Measurements from ENCODE around the gene ZCCHC14. TPM values are rescaled to one million over a fixed set of nuclear protein-coding genes. Genes with fewer than 3 reads are reported as not detected.

The ZCCHC14 gene
- total and polyA plus RNA-seq, 10 of the 15 experiments (the other 5 are each of a cell fraction or from before 2014, with no cell fraction given), result 0.02 to 0.26 (median 0.05) TPM; not detected in 3

- Histone ChIP-seq H3K9me3 (replicated peaks; ENCODE audit: control insufficient read depth, insufficient read depth, low read length) (no peaks in the 10 kb centered on the region; the same call in 2 of the 3 replicates), H3K4me2 (ENCODE audit: control insufficient read depth, insufficient read depth) (no peak overlapping the region), H3K27ac (ENCODE audit: control insufficient read depth, insufficient read depth) (no peak overlapping the region), H2AFZ (ENCODE audit: control insufficient read depth, low read depth, low read length) (no peak overlapping the region), H3K9ac (ENCODE audit: control insufficient read depth, insufficient read depth, low read length) (no peak overlapping the region), H4K20me1 (ENCODE audit: control insufficient read depth, insufficient read depth) (no peaks in the 10 kb centered on the region; the same call in none of the 2 replicates), H3K4me1 (ENCODE audit: control insufficient read depth, insufficient read depth, low read length) (no peaks in the 10 kb centered on the region), H3K27me3 (replicated peaks in 1 of 2; ENCODE audit: control insufficient read depth in 2 of 2, insufficient read depth in 2 of 2, low read length in 1 of 2) (no peaks in the 10 kb centered on the region; a peak in 1 of 4 replicates), H3K79me2 (ENCODE audit: control insufficient read depth, insufficient read depth, low read length) (no peaks in the 10 kb centered on the region), H3K36me3 (ENCODE audit: control insufficient read depth in 2 of 2, insufficient read depth in 2 of 2, low read length in 1 of 2) (no peaks in the 10 kb centered on the region), H3K4me3 (no peak overlapping the region)
- RAD21 ChIA-PET (ENCODE audit: unreplicated experiment), result no interaction called here
- FAIRE-seq (no peak), ATAC-seq (no peak), DNase-seq (ENCODE audit: low read depth, low spot score) (no peak)
- POLR2A ChIA-PET, result no interaction called here
- SMC1A ChIA-PET (ENCODE audit: uncharacterized antibody, unreplicated experiment), result no interaction called here
- WGBS (ENCODE audit: insufficient coverage, insufficient replicate concordance, low lambda C conversion rate, missing lambda C conversion rate), result 58% methylated on average over 18 of the region's 18 CpGs
- CTCF ChIA-PET, result no interaction called here
- in situ Hi-C loops (cut with MboI) (no loop called here), intact Hi-C loops (cut with micrococcal nuclease; ENCODE audit: unreplicated experiment) (no loop called here)
- TF ChIP-seq HDAC2 (IDR thresholded peaks at IDR 0.05) (no peak), CREM (IDR thresholded peaks at IDR 0.05; ENCODE audit: low read depth) (no peak), MAX (IDR thresholded peaks at IDR 0.05; ENCODE audit: low read depth, low read length) (no peak), FOXK2 (IDR thresholded peaks at IDR 0.05) (no peak), BCL11A (IDR thresholded peaks at IDR 0.05; ENCODE audit: low read depth, low read length) (no peak)
- no TSS peak for BruUV-seq (replicated peaks)
These were observed 66.2 kb downstream of the ZCCHC14 start for GRCh38 chr16:87426423-87427215.

- Histone ChIP-seq H3K36me3 (ENCODE audit: control insufficient read depth in 2 of 2, insufficient read depth in 2 of 2, low read length in 1 of 2) (no peaks in the 10 kb centered on the region), H3K9me3 (replicated peaks; ENCODE audit: control insufficient read depth, insufficient read depth, low read length) (no peaks in the 10 kb centered on the region; the same call in 2 of the 3 replicates), H3K27me3 (replicated peaks in 1 of 2; ENCODE audit: control insufficient read depth in 2 of 2, insufficient read depth in 2 of 2, low read length in 1 of 2) (no peaks in the 10 kb centered on the region; a peak in 1 of 4 replicates), H3K4me1 (ENCODE audit: control insufficient read depth, insufficient read depth, low read length) (no peaks in the 10 kb centered on the region), H3K27ac (ENCODE audit: control insufficient read depth, insufficient read depth) (no peak overlapping the region), H3K4me3 (no peak overlapping the region), H3K9ac (ENCODE audit: control insufficient read depth, insufficient read depth, low read length) (no peak overlapping the region), H4K20me1 (ENCODE audit: control insufficient read depth, insufficient read depth) (no peaks in the 10 kb centered on the region; the same call in 1 of the 2 replicates), H3K4me2 (ENCODE audit: control insufficient read depth, insufficient read depth) (no peak overlapping the region), H2AFZ (ENCODE audit: control insufficient read depth, low read depth, low read length) (no peak overlapping the region), H3K79me2 (ENCODE audit: control insufficient read depth, insufficient read depth, low read length) (no peaks in the 10 kb centered on the region)
- ATAC-seq, result no peak
- WGBS (ENCODE audit: insufficient coverage, insufficient replicate concordance, low lambda C conversion rate, missing lambda C conversion rate), result 39% methylated on average over 12 of the region's 12 CpGs
- RAD21 ChIA-PET (ENCODE audit: unreplicated experiment), result no interaction called here
- CTCF ChIA-PET, result interaction anchor here (0.6 kb wide), 1 partner anchor 346 kb away, joined by 3 read pairs; no protein-coding TSS in a partner anchor
- POLR2A ChIA-PET, result no interaction called here
- intact Hi-C loops (cut with micrococcal nuclease; ENCODE audit: unreplicated experiment) (no loop called here), in situ Hi-C loops (cut with MboI) (no loop called here)
- no peak for FAIRE-seq
- DNase-seq (ENCODE audit: low read depth, low spot score), result no peak
- BruUV-seq (replicated peaks), result no TSS peak
- SMC1A ChIA-PET (ENCODE audit: uncharacterized antibody, unreplicated experiment), result no interaction called here
- TF ChIP-seq SIN3A (IDR thresholded peaks at IDR 0.05; ENCODE audit: low read depth, low read length) (no peak), TAF1 (IDR thresholded peaks at IDR 0.05; ENCODE audit: borderline replicate concordance, low read depth, low read length) (no peak), SMARCA5 (IDR thresholded peaks at IDR 0.05) (no peak), POU2F2 (IDR thresholded peaks at IDR 0.05; ENCODE audit: borderline replicate concordance, low read depth, low read length) (no peak), JUNB (IDR thresholded peaks at IDR 0.05) (no peak), IRF3 (IDR thresholded peaks at IDR 0.05) (no peak), EZH2 (IDR thresholded peaks at IDR 0.05; ENCODE audit: borderline replicate concordance, control insufficient read depth, low read depth, low read length) (no peak), MTA2 (IDR thresholded peaks at IDR 0.05; ENCODE audit: low read depth) (no peak), BMI1 (IDR thresholded peaks at IDR 0.05; ENCODE audit: borderline replicate concordance) (no peak), BCL11A (IDR thresholded peaks at IDR 0.05; ENCODE audit: low read depth, low read length) (no peak), CTCF (IDR thresholded peaks at IDR 0.05 in 2 of 3, conservative IDR thresholded peaks at IDR 0.05 in 1 of 3; ENCODE audit: control insufficient read depth in 2 of 3, extremely low read depth in 1 of 3, insufficient read depth in 1 of 3, low read depth in 3 of 3, low read length in 3 of 3) (no peak), CREM (IDR thresholded peaks at IDR 0.05; ENCODE audit: low read depth) (no peak)
These were observed 66.9 kb downstream of the ZCCHC14 start for GRCh38 chr16:87425941-87426340.
